HuH-7 (cell line): ENCODE measurements around the gene SERPINA3.
"Not testable (repeated sequence)": the region's sequence is repeated elsewhere in the genome, so short reads cannot be mapped to it uniquely, and the experiment has no call there.

Source experiments
- DNase-seq: peaks from one replicate; pipeline ENCODE4 v3.0.0; 2011; ENCODE audit warnings: low spot score

Gene SERPINA3

GRCh38 chr14:94584591-94585280 lies 27.5 kb upstream of the SERPINA3 start:
- no peak for DNase-seq

GRCh38 chr14:94586635-94587034 lies 25.6 kb upstream of the SERPINA3 start:
- no peak for DNase-seq

GRCh38 chr14:94588311-94588710 lies 23.9 kb upstream of the SERPINA3 start:
- no peak for DNase-seq

GRCh38 chr14:94591073-94591472 lies 21.1 kb upstream of the SERPINA3 start:
- DNase-seq = no peak

GRCh38 chr14:94591871-94592270 lies 20.3 kb upstream of the SERPINA3 start:
- no peak for DNase-seq

- no peak for DNase-seq
Measured at GRCh38 chr14:94592457-94592856, 19.7 kb upstream of the SERPINA3 start.

- DNase-seq = no peak
Measured at GRCh38 chr14:94593376-94593748, 18.8 kb upstream of the SERPINA3 start.

- DNase-seq = peak; percentile 76
Measured at GRCh38 chr14:94593749-94594431, 18.3 kb upstream of the SERPINA3 start.

- no peak for DNase-seq
Measured at GRCh38 chr14:94594441-94594840, 17.8 kb upstream of the SERPINA3 start.

- DNase-seq = no peak
Measured at GRCh38 chr14:94595912-94596311, 16.3 kb upstream of the SERPINA3 start.

- no peak for DNase-seq
Measured at GRCh38 chr14:94596361-94596760, 15.8 kb upstream of the SERPINA3 start.

- no peak for DNase-seq
Measured at GRCh38 chr14:94597788-94598187, 14.4 kb upstream of the SERPINA3 start.

GRCh38 chr14:94598506-94598815 lies 13.7 kb upstream of the SERPINA3 start:
- DNase-seq = no peak

GRCh38 chr14:94598816-94599655 lies 13.2 kb upstream of the SERPINA3 start:
- peak; percentile 69 for DNase-seq

- no peak for DNase-seq
Measured at GRCh38 chr14:94599656-94600004, 12.6 kb upstream of the SERPINA3 start.

- DNase-seq = no peak
Measured at GRCh38 chr14:94600148-94600545, 12.0 kb upstream of the SERPINA3 start.

- DNase-seq = no peak
Measured at GRCh38 chr14:94601884-94602391, 10.3 kb upstream of the SERPINA3 start.

- no peak for DNase-seq
Measured at GRCh38 chr14:94602722-94603121, 9.5 kb upstream of the SERPINA3 start.

- no peak for DNase-seq
Measured at GRCh38 chr14:94605361-94605760, 6.8 kb upstream of the SERPINA3 start.

- not testable (repeated sequence) for DNase-seq
Measured at GRCh38 chr14:94608966-94609365, 3.2 kb upstream of the SERPINA3 start.

- no peak for DNase-seq
Measured at GRCh38 chr14:94611179-94611578, 1.0 kb upstream of the SERPINA3 start.

- DNase-seq = no peak
Measured at GRCh38 chr14:94612580-94613554, 676 bp downstream of the SERPINA3 start.
